GM21528 (cell line): ENCODE measurements around the gene ALAD.
A peak's percentile ranks its signal among the peaks of the same experiment; 100 is the strongest.
"Not testable (repeated sequence)": the region's sequence is repeated elsewhere in the genome, so short reads cannot be mapped to it uniquely, and the experiment has no call there.

Experiments
- ATAC-seq: cut with Tn5 transposase; IDR thresholded peaks from one replicate; pipeline ENCODE4 v1.9.1; 2021; ENCODE audit warnings: mild to moderate bottlenecking, moderate library complexity; ENCODE audit not compliant: unreplicated experiment, low FRiP score

Gene ALAD

GRCh38 chr9:113401027-113401792 lies at the start of gene ALAD:
Gene ALAD (minus strand): TSS chr9:113401284. CDS start chr9:113393559, 7,725 bp downstream.
- ATAC-seq: peak; percentile 97

- no peak for ATAC-seq
Measured at GRCh38 chr9:113449376-113449775, 48.3 kb upstream of the ALAD start.

GRCh38 chr9:113446323-113446740 lies 45.2 kb upstream of the ALAD start:
- ATAC-seq: no peak

- no peak for ATAC-seq
Measured at GRCh38 chr9:113444736-113445135, 43.7 kb upstream of the ALAD start.

GRCh38 chr9:113437716-113438115 lies 36.6 kb upstream of the ALAD start:
- ATAC-seq: not testable (repeated sequence)

- ATAC-seq: no peak
Measured at GRCh38 chr9:113436728-113437515, 35.8 kb upstream of the ALAD start.

GRCh38 chr9:113431191-113431590 lies 30.1 kb upstream of the ALAD start:
- no peak for ATAC-seq

GRCh38 chr9:113428062-113428615 lies 27.1 kb upstream of the ALAD start:
- no peak for ATAC-seq

GRCh38 chr9:113427629-113428028 lies 26.5 kb upstream of the ALAD start:
- no peak for ATAC-seq

- no peak for ATAC-seq
Measured at GRCh38 chr9:113426701-113427100, 25.6 kb upstream of the ALAD start.

- ATAC-seq: no peak
Measured at GRCh38 chr9:113425072-113425471, 24.0 kb upstream of the ALAD start.

GRCh38 chr9:113421726-113422125 lies 20.6 kb upstream of the ALAD start:
- ATAC-seq: no peak

- ATAC-seq: no peak
Measured at GRCh38 chr9:113417370-113417769, 16.3 kb upstream of the ALAD start.

GRCh38 chr9:113416149-113416721 lies 15.2 kb upstream of the ALAD start:
- peak; percentile 94 for ATAC-seq

- ATAC-seq: peak; percentile 90
Measured at GRCh38 chr9:113410207-113410864, 9.3 kb upstream of the ALAD start, which contains the start of the genes C9orf43 and POLE3. Gene C9orf43 (plus strand): TSS chr9:113410747. CDS start chr9:113413494, 2,747 bp downstream. Gene POLE3 (minus strand): TSS chr9:113410675. CDS start chr9:113410293, 382 bp downstream.

GRCh38 chr9:113409883-113410206 lies 8.8 kb upstream of the ALAD start:
- no peak for ATAC-seq

- no peak for ATAC-seq
Measured at GRCh38 chr9:113409481-113409880, 8.4 kb upstream of the ALAD start.

- ATAC-seq: not testable (repeated sequence)
Measured at GRCh38 chr9:113406873-113407511, 5.9 kb upstream of the ALAD start.

- not testable (repeated sequence) for ATAC-seq
Measured at GRCh38 chr9:113406353-113406752, 5.3 kb upstream of the ALAD start.

- ATAC-seq: no peak
Measured at GRCh38 chr9:113403646-113404045, 2.6 kb upstream of the ALAD start.
